Smooth muscle cell of the brain vasculature (primary cell): ENCODE measurements around the gene SIAH2.

Source experiments
- DNase-seq: peaks from one replicate; pipeline ENCODE4 v3.0.0-alpha.2; 2012; ENCODE audit warnings: low read depth, low spot score

SIAH2 gene

DNA sequence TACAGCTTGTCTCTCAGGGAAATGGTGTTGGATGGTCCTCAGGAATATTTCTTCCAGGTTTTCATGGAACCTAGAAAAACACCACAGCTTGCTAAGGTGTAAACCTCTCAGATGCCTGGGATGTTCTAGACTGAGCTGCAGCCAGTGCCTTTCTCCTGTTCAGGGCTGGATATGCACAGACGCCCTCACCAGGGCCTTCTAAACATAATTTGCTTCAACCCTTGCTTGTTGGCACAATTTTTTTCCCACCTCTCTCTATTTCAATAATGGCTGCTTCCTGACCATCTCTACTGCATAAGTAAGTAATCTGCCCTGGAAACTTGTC is 28.2 kb downstream of the SIAH2 start:
- no peak for DNase-seq

DNA sequence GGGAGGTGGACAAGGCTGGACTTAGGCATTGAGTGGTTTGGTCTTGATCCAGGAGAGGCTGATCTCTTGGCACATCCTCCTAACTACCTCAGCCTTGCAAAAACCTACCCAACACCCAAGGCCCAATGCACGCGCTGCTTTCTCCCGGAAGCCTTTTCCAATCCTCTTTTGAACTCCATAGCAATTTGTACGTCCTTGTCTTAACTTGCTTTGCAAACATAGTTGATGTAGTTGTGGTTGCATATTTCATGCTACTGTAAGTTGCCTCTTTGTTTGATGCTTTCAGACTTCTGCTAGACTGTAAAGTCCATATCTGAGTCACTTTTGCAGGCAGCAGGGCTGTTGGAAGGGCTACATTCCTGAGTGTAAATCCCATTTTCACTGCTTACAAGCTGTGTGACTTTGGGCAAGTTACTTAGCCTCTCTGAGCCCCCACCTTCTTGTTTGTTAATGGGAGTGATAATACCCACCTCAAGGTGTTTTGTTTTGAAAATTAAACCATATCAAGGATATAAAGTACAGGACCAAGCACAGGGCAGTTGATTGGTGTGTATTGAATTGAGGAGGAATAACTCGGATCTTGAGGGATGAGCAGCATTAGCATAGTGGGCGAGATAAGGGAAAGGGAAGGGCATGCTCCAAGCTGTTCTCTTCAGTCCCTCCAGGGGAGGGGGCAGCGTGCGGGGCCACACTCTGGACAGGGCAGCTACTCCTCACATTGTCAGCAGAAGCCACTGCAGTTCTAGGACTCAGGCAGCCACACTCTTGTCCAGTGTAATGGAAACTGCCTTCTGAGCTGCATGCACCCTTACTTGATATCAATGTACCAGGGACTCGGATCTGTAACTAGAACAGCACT is 28.8 kb downstream of the SIAH2 start:
- DNase-seq = no peak

DNA sequence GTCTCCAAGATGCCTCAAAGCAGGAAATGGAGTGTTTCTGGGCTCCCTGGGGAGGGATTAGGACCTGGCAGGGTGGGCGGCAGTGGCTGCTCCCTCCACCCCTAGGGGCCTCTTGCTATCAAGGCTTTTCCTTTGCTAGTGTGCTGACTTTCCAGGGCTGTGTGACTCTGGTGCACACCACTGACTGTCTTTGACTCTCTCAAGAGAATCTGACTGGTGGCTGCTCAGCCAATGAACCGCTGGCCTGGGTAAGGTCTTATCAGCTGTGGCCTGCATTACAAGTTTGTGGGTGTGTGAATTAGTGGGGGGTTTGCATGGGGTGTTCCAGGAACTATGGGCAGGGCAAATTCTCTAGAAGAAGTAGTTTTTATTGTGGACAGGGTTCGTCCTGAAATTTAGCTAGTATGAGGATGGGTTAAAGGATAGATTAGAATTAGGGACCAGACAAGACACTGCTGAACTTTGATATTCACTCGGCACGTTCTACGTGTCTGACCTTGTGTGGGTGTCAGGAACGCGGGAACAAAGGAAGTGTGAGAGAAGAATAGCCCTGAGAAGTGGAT is 29.5 kb downstream of the SIAH2 start:
- DNase-seq = no peak

DNA sequence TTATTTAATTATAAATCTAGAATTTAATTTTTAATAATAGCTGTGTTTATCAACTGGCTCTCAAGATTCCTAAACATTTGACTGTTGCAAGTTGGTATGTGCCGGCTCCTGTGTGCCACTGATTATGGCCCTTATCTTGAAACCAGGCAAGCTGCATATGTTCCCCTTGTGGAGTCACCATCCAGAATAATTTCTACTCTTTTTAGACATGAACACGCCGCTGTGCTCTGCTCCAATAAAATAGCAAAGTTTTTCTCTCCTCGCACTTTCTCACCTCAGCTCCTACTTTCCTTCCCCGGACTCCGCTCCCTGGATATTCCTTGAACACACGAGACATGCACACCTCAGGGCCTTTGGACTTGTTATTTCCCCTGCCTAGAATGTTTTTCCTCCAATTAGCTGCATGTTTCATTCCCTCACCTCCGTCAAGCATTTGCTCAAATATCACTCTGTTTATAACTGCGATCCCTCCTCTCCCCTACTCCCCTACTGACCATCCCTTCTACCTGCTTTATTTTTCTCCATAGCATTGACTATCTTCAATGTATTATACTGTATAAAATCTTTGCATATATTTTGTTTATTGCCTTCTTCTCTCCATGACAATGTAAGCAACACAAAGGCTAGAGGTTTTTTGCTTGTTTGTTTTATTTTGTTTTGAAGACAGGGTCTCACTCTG is 33.1 kb downstream of the SIAH2 start:
- no peak for DNase-seq

DNA sequence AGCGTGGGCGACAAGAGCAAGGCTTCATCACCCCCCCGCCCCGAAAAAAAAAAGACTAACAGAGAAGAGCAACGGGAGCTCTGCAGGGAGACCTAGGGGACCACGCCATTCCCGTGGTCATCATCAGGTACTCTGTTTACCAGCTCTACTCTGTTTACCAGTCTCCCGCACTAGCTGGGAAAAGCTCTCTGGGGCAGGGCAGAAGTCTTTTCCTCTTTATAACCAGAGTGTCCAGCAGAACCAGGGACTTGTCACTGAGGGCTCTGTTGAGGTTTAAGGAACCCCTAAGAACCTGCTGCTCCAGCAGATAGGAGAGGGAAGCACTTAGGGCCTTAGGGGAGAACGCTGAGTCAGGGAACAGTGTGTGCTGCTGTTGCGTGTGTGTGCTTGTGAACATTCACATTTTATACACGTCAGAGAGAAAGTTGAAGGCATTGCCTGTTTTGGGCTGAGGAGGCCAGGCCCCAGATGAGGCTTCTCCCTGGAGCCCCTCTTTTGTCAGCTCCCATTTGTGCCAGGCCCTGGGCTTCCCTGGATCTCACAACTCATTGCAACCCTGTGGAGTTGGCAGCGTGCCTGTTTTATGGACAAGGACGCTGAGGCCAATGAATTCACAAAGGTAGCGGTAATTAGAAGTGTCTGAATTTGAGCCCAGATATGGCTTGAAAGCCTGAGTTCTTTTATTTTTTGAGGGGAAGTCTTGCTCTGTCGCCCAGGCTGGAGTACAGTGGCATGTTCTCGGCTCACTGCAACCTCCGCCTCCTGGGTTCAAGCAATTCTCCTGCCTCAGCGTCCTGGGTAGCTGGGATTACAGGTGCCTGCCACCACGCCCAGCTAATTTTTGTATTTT is 35.1 kb downstream of the SIAH2 start:
- DNase-seq = no peak

DNA sequence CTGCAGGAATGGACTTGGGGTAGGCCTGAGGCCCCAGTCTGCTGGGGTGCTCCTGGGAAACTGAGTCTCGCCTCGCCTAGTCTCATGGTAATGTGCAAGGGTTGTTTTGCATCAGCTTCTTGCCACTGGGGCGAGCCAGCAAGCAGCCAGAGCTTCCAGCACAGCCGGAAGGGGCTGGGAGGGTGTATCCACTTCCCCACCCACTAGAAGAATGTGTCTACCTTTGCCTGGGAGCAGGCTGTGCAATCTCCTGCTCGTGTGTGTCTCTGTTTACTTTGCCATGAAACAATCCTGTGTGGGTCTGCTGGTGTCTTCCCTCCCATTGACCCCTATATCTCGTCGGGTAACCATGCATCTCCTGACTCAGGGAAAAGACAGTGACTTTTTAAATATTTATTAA is 37.4 kb downstream of the SIAH2 start:
- no peak for DNase-seq

DNA sequence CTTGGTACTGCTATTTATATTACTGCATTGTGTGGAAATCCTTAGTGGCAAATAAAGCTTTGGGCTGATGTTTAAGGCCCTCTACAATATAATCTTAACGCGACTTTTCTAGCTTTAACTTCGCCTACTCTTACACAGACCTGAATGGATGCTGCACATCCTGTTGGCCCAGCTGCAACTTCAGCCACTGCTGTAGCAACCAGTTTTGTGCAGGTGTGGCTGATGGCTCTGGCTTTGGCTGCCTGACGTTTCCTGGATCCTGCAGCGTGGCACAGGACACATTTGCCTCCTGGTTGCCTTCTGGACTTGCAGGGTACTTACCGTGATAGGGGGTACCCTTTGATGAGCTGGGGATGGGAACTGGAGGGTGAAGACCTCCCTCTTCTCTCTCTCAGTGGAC is 39.0 kb downstream of the SIAH2 start:
- DNase-seq = no peak

DNA sequence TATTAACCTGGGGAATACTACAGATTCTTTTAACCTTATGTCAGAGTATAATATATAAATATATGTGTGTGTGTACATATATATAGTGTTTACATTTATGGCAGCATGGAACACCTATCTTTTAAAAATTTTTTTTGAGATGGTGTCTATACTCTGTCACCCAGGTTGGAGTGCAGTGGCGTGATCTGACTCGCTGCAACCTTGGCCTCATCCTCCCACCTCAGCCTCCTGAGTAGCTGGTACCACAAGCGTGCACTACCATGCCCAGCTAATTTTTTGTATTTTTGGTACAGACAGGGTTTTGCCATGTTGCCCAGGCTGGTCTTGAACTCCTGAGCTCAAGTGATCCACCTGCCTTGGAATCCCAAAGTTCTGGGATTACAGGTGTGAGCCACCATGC is 40.7 kb downstream of the SIAH2 start:
- no peak for DNase-seq

DNA sequence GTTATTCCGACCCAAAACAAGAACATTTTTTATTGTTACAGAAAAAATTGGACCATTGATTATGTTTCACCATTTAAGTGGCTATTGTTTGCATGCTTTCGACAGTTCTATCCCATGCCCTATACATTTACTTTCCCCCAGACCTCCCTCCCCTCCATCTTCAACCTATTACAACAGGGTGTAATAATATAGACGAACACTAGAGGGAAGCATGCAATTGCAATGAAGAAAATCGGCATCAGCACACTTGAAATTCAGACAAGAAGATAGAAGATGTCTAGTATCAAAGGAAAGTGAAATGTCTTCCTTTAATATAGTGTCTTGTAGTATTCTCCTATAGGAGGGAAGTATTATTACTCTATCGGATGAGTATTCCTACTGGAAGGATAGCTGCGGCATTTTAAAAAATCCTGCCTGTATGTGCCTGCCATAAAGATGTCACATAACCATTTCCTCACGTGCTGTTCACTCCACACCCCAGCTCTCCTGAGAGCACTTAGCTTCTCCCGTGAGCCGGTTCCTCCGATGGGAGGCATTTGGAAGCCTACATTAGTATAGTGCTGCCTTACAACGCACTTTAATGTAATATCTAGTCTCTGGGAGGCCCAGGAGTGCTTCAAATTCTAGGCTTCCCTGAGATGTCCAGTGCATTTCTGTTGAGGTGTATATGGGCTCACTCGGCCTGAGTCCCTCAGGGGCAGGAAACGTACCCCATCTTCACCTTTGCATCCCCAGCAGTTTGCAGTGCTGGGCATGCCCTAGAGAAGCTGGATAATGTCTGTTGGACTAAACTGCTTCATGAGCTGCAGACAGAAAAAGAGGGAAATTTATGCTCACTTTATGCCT is 41.5 kb downstream of the SIAH2 start:
- DNase-seq = peak; percentile 28

DNA sequence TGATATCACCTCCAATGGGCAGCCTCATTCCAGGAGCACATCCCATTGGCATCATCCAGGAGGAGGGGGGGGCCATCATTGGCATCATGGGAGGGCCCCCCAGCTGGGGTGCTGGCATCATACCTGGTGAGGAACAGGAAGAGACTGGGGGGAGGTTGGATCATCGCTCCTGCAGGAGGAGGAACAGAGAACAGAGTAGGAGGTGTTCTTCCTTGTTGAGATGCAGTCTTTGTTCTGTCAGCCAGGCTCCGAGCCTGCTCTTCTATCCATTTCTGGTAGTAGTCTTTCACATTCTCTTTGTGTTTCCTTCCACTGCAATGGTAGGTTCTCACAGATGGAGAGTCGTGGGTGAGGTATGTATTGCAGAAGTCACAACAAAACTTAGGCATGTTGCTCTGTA is 42.5 kb downstream of the SIAH2 start:
- DNase-seq = no peak

DNA sequence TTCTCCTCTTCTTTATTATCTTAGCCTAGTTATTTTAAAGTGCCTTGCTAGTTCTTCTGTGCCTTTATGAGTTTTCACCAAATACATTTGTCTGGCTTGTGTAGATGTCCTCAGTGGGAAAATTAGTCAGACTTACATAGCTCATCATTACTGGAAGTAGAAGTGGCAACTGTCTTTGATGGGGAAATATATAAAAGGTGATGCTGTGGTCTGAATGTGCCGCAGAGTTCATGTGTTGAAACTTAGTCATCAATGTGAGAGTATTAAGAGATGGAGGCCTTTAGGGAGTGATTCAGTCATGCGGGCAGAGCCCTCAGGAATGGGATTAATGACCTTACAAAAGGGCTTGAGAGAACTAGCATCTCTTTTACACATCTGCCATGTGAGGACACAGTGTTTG is 52.9 kb downstream of the SIAH2 start:
- no peak for DNase-seq

DNA sequence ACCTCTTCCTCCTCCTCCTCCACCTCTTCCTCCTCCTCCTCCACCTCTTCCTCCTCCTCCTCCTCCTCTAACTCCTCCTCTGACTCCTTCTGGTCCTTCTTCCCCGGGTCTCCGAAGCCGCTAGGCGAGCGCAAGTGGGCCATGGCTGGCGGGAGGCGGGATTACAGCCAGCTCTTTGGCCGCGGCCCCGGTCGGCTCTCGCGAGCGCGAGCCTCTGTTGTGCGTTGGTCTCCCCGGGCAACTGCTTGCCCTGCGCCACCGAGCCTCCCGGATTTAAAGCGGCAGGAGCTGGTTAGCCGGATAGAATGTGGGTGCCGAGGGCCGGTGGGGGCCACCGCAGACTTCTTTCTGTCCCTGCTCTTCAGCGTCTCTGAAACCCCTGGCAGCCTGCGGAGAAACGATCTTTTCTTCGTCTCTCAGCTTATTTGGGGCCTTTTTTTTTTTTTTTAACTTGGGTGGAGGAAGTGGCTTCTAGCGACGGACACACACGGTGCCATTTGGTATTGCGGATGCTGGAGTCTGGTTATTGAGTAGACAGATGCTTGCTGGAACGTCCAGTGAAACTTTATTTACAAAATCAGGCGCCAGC is 59.1 kb downstream of the SIAH2 start, which contains the start of gene ERICH6:
ERICH6 (minus strand) TSS at position 165 of the 589 bp plus-strand sequence; CDS start at position 143, 22 bp downstream.
- peak; percentile 75 for DNase-seq

DNA sequence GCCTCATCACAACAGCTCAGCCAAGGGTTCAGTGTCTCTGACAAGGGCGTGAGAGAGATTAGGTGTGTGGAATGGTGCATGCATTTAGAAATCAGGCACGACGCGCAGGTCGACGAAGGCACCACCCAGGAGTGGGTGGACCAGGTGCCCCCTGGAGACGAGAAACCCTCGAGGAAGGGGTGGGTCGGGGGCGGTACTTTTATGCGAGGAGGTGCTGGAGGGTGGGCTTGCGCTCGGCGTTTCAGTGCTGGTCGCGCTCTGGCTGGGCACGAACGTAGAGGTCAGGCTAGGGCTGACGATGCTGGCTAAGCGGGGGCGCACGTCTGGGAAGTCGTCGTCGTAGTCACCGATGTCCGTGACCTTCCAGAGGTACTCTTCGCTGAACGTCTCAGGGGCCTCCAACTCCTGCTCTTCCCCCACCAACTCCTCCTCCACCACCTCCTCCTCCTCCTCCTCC is 59.6 kb downstream of the SIAH2 start:
- no peak for DNase-seq

DNA sequence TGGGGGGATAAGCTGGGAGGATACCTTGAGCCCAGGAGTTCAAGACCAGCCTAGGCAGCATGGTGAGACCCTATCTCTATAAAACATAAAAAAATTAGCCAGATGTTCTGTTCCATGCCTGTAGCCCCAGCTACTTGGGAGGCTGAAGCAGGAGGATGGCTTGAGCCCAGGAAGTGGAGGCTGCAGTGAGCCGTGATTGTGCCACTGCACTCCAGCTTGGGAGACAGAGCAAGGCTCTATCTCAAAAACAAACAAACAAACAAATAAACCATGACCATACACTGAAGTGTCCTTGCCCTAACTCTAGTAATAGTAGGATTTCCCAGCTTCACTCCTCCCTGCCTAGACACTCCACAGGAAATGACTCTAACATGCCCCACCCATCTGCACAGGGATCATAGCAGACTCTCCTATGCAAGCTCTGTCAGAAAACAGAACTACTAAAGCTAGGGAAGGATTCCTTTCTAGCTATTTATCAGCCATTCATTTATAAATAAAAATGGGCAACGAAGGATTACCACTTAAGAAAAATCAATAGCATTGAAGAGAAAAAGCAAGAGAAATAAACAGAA is 63.8 kb downstream of the SIAH2 start:
- no peak for DNase-seq

DNA sequence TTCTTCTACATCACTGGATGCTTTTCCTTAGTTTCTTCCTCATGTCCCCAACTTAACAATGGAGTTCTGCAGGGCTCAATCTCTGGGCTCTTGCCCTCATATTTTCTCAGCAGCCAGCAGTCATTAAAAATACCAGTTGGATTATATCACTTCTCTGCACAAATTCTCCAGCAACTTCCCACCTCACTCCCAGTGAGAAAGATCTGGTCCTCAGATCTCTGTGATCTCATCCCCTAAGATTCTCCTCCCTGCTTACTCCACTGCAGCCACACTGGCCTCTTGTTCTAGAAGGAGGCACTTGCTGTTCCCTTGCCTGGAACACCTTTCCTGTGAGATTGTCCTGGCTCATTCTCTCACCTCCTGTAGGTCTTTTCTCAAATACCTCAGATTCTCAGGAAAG is 65.3 kb downstream of the SIAH2 start:
- DNase-seq = no peak

DNA sequence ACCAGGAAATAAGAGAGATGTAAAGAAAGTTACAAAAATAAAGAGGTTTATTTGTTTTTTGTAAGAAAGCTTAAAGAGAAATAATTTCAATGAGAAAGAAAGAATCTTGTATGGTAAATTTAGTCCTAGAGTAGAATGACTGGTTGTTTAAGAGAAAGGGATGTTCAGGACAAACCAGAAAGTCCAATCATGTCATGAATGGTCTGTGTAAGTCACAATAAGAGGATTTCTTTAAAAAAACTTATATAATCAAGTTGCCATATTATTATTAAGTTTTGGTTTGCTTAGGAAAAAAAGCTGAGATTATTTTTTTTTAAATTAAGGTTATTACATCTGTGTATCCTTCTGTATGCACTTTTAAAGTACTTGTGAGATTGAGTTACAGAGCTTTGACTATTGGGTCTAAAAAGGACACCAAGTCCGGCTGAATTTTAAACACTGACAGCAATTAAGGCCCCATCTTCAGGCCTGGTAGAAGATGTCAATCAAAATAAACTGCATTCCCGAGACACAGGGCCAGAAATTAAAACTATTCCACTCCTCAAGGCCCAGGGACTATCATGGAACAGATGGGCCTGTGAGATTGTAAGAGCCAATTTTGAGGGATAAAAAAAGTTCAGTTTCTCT is 71.4 kb downstream of the SIAH2 start:
- no peak for DNase-seq
